A549 (cell line): ENCODE results near the gene FNIP2. TPM values are rescaled to one million over a fixed set of nuclear protein-coding genes. Genes with fewer than 3 reads are reported as not detected.

Experiments used
- ATAC-seq, 2 experiments: fragments of 200-7000 bp in 1 of 2; fragments of >200 bp in 1 of 2; cut with Nextera tagmentation in 1 of 2; cut with Tn5 transposase in 1 of 2; 3 replicates each; pipeline versions ENCODE4 v1.8.0 to v1.9.1; 2018 to 2020; ENCODE audit warnings: mild to moderate bottlenecking in 1 of 2, moderate library complexity in 1 of 2
- CTCF ChIA-PET: fragments of 300-600 bp; sonication (Branson Sonifier 250); formaldehyde crosslinking; extraction: SDS; loops from one replicate; lab custom pipeline; 2021; ENCODE audit warnings: antibody characterized with exemption, inconsistent platforms; lab: Yijun Ruan, JAX
- POLR2A ChIA-PET: fragments of 350-600 bp; formaldehyde crosslinking; extraction: SDS; loops from one replicate; lab custom pipeline; 2021; ENCODE audit warnings: antibody characterized with exemption, inconsistent platforms; lab: Yijun Ruan, JAX
- DNase-seq, 2 experiments: peaks; one replicate each; pipeline versions ENCODE4 v3.0.0 to v3.0.0-alpha.2; 2011 to 2016; ENCODE audit warnings: low read depth in 1 of 2, low spot score in 1 of 2
- FAIRE-seq: peaks from 2 replicates; lab custom pipeline; 2011; peaks lifted over from hg19 to GRCh38; lab: Jason Lieb, UNC
- H3K27ac ChIP-seq, 2 experiments: fragments of >200 bp; sonication (Bioruptor Twin); formaldehyde crosslinking; 3 replicates each; pipeline ENCODE4 v1.5.1; 2016 to 2017
- H3K4me1 ChIP-seq: fragments of >200 bp; sonication (Bioruptor Twin); formaldehyde crosslinking; 3 replicates; pipeline ENCODE4 v1.6.1; 2016
- H3K4me2 ChIP-seq: fragments of >200 bp; sonication (Bioruptor Twin); formaldehyde crosslinking; 3 replicates; pipeline ENCODE4 v1.6.1; 2016
- H3K4me3 ChIP-seq: fragments of >200 bp; sonication (Bioruptor Twin); formaldehyde crosslinking; 3 replicates; pipeline ENCODE4 v1.5.1; 2016
- H3K9me3 ChIP-seq: fragments of >200 bp; sonication (Bioruptor Twin); formaldehyde crosslinking; 3 replicates; pipeline ENCODE4 v1.6.1; 2016
- CBX2 ChIP-seq: fragments of 200-600 bp; sonication (generic); IDR thresholded peaks from 2 replicates; pipeline ENCODE4 v1.6.1; 2016; ENCODE audit warnings: low read depth, mild to moderate bottlenecking, borderline replicate concordance
- CBX8 ChIP-seq: fragments of 200-600 bp; sonication (generic); IDR thresholded peaks from 2 replicates; pipeline ENCODE4 v1.6.1; 2016
- CHD2 ChIP-seq: fragments of 150-350 bp; IDR thresholded peaks from 2 replicates; pipeline ENCODE4 v1.6.1; 2014; ENCODE audit warnings: low read length; ENCODE audit not compliant: partially characterized antibody
- CHD4 ChIP-seq: fragments of 200-600 bp; sonication (generic); IDR thresholded peaks from 2 replicates; pipeline ENCODE4 v1.6.1; 2016; ENCODE audit warnings: antibody characterized with exemption, mild to moderate bottlenecking, borderline replicate concordance
- E2F6 ChIP-seq: IDR thresholded peaks from 2 replicates; pipeline ENCODE4 v1.6.1; 2012; ENCODE audit warnings: low read depth, borderline replicate concordance
- ESRRA ChIP-seq: fragments of 150-350 bp; IDR thresholded peaks from 2 replicates; pipeline ENCODE4 v1.6.1; 2014; ENCODE audit warnings: mild to moderate bottlenecking, low read length, borderline replicate concordance
- GATA3 ChIP-seq: IDR thresholded peaks from 2 replicates; pipeline ENCODE4 v1.6.1; 2012; ENCODE audit warnings: borderline replicate concordance
- HDAC2 ChIP-seq: fragments of 200-600 bp; sonication (generic); IDR thresholded peaks from 2 replicates; pipeline ENCODE4 v1.6.1; 2016
- HEYL ChIP-seq: fragments of 250-450 bp; sonication (Bioruptor Pico); IDR thresholded peaks from 2 replicates; pipeline ENCODE4 v1.8.0; 2021; ENCODE audit warnings: mild to moderate bottlenecking, moderate library complexity
- HMGXB4 ChIP-seq: fragments of 250-450 bp; sonication (Bioruptor Pico); IDR thresholded peaks from 2 replicates; pipeline ENCODE4 v1.5.0; 2021; ENCODE audit warnings: mild to moderate bottlenecking, moderate library complexity, borderline replicate concordance
- HOXB13 ChIP-seq: fragments of 250-450 bp; sonication (Bioruptor Pico); IDR thresholded peaks from 2 replicates; pipeline ENCODE4 v1.5.0; 2020; ENCODE audit warnings: low read depth, mild to moderate bottlenecking, moderate library complexity
- JUN ChIP-seq, 2 experiments: fragments of >200 bp; sonication (Bioruptor Twin); formaldehyde crosslinking; IDR thresholded peaks; 2 replicates in 1 of 2; 3 replicates in 1 of 2; pipeline ENCODE4 v1.6.1; 2016 to 2017
- KDM5A ChIP-seq: fragments of 200-600 bp; sonication (generic); IDR thresholded peaks from 2 replicates; pipeline ENCODE4 v1.6.1; 2016; ENCODE audit warnings: antibody characterized with exemption, mild to moderate bottlenecking
- MYC ChIP-seq: IDR thresholded peaks from 2 replicates; pipeline ENCODE4 v1.6.1; 2012; ENCODE audit warnings: mild to moderate bottlenecking, inconsistent platforms, low read length, improper control_type of control experiment, borderline replicate concordance
- NPAS2 ChIP-seq: fragments of 250-450 bp; sonication (Bioruptor Pico); IDR thresholded peaks from 2 replicates; pipeline ENCODE4 v1.8.0; 2022; ENCODE audit warnings: mild to moderate bottlenecking, moderate library complexity, borderline replicate concordance
- POLR2AphosphoS2 ChIP-seq: conservative IDR thresholded peaks from 2 replicates; pipeline ENCODE4 v1.6.1; 2012; ENCODE audit warnings: low read length, improper control_type of control experiment, inconsistent platforms
- RCOR1 ChIP-seq: fragments of 150-350 bp; IDR thresholded peaks from 2 replicates; pipeline ENCODE4 v1.6.1; 2014; ENCODE audit warnings: antibody characterized with exemption, low read length, low read depth
- RFX5 ChIP-seq: fragments of 450-650 bp; IDR thresholded peaks from 2 replicates; pipeline ENCODE4 v1.7.1; 2014; ENCODE audit warnings: antibody characterized with exemption, mild to moderate bottlenecking, moderate library complexity
- RNF2 ChIP-seq: fragments of 200-600 bp; sonication (generic); IDR thresholded peaks from 2 replicates; pipeline ENCODE4 v1.6.1; 2016; ENCODE audit warnings: low read depth, mild to moderate bottlenecking, antibody characterized with exemption, moderate library complexity, borderline replicate concordance
- TP53 ChIP-seq: fragments of 250-450 bp; sonication (Bioruptor Pico); IDR thresholded peaks from 2 replicates; pipeline ENCODE4 v1.5.0; 2021; ENCODE audit warnings: mild to moderate bottlenecking, moderate library complexity
- USF2 ChIP-seq: fragments of 450-650 bp; IDR thresholded peaks from 2 replicates; pipeline ENCODE4 v1.6.1; 2014; ENCODE audit warnings: antibody characterized with exemption
- ZFP36 ChIP-seq: fragments of 450-650 bp; IDR thresholded peaks from 2 replicates; pipeline ENCODE4 v1.6.1; 2014; ENCODE audit warnings: borderline replicate concordance; ENCODE audit not compliant: partially characterized antibody
- ZNF302 ChIP-seq: fragments of 250-450 bp; sonication (Bioruptor Pico); IDR thresholded peaks from 2 replicates; pipeline ENCODE4 v1.9.0; 2021; ENCODE audit warnings: inconsistent platforms, mild to moderate bottlenecking, moderate library complexity
- ZSCAN20 ChIP-seq: fragments of 250-450 bp; sonication (Bioruptor Pico); IDR thresholded peaks from 2 replicates; pipeline ENCODE4 v1.8.0; 2022; ENCODE audit warnings: mild to moderate bottlenecking, moderate library complexity
- WGBS: methylation state at CpG from one replicate; pipeline ENCODE4 v1.1.6; 2017; ENCODE audit errors: missing lambda C conversion rate; 5-methylcytosine and 5-hydroxymethylcytosine counted together
- polyA plus RNA-seq, 4 experiments: library from polyadenylated mRNA; depleted of rRNA in 3 of 4; stranded (reverse); fragments of >200 nt; fragmentation: RNase III in 1 of 4; extraction: RNeasy Plus Mini Kit Qiagen cat#74134 plus additional on column Dnase treatment in 1 of 4; gene quantifications; 2 replicates in 3 of 4; 3 replicates in 1 of 4; pipeline ENCODE4 v1.2.3, GENCODE V29; 2011 to 2017
- TF ChIP-seq, protein P1 (sequence below): IDR thresholded peaks from 2 replicates; pipeline ENCODE4 v1.6.1; 2012
- TF ChIP-seq, protein P2 (sequence below): fragments of 150-350 bp; IDR thresholded peaks from 2 replicates; pipeline ENCODE4 v1.6.1; 2014; ENCODE audit warnings: low read depth, mild to moderate bottlenecking, low read length

Gene FNIP2
- polyA plus RNA-seq, 2 of the 4 experiments (the other 2 are of a cell fraction), result 2.0 to 2.5 TPM

GRCh38 chr4:158861766-158862165 is 92.9 kb downstream of the FNIP2 start:
- no peaks in the 10 kb centered on the region for H3K9me3 ChIP-seq
- POLR2A ChIA-PET, result no interaction called here
- peaks cover 31% of the 10 kb centered on the region; the same call in 2 of the 3 replicates for H3K4me1 ChIP-seq
- ATAC-seq (peak in 1 of 2 experiments; percentile 63; a peak in 3 of 6 replicates), FAIRE-seq (no peak), DNase-seq (no peak)
- no peak overlapping the region for H3K4me3 ChIP-seq
- CTCF ChIA-PET, result interaction anchor here (0.5 to 1.0 kb wide), 3 partner anchors 201 to 341 kb away, joined by 3 to 4 read pairs (median 4); no protein-coding TSS in a partner anchor
- H3K4me2 ChIP-seq, result no peak overlapping the region
- no peak for TF ChIP-seq JUN (IDR thresholded peaks at IDR 0.05)
- no peak for TF ChIP-seq MYC
- TF ChIP-seq, protein P1, sequence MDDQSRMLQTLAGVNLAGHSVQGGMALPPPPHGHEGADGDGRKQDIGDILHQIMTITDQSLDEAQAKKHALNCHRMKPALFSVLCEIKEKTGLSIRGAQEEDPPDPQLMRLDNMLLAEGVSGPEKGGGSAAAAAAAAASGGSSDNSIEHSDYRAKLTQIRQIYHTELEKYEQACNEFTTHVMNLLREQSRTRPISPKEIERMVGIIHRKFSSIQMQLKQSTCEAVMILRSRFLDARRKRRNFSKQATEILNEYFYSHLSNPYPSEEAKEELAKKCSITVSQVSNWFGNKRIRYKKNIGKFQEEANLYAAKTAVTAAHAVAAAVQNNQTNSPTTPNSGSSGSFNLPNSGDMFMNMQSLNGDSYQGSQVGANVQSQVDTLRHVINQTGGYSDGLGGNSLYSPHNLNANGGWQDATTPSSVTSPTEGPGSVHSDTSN, result no peak
- TF ChIP-seq USF2, result no peak
- TF ChIP-seq ZSCAN20 (CRISPR knock-in tag), result no peak
- TF ChIP-seq ZNF302 (CRISPR knock-in tag), result no peak
- TF ChIP-seq CHD4, result no peak
- TF ChIP-seq TP53, result no peak
- no peak for TF ChIP-seq RCOR1
- no peak for TF ChIP-seq HDAC2
- no peak for TF ChIP-seq ESRRA
- WGBS, result 83% methylated on average over 3 of the region's 3 CpGs
- no peak overlapping the region for H3K27ac ChIP-seq

DNA sequence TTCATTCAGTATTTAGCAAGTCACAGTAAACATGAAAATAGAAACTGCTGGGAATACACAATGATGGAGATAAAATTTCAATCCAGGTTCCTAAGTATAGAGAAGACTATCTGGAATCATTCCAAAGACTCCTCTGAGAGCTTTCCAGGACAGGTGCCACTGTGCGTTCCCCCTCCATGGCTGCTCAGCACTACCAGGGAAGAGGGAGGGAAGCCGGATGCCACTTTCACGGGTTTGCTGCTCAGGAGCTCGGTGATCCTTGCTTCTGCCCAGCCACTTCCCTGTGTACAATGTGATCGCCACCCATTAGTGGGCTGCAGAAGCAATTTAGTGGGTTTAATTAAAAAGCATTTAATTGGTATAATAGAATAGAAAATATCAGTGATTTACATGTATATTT is 94.5 kb downstream of the FNIP2 start:
- ATAC-seq (no peak), DNase-seq (no peak), FAIRE-seq (no peak)
- no peaks in the 10 kb centered on the region for H3K9me3 ChIP-seq
- H3K4me3 ChIP-seq, result no peak overlapping the region
- H3K27ac ChIP-seq, result no peak overlapping the region
- POLR2A ChIA-PET, result no interaction called here
- WGBS, result 91% methylated on average over 5 of the region's 5 CpGs
- TF ChIP-seq E2F6 (no peak), HDAC2 (no peak), KDM5A (no peak), RCOR1 (no peak), HEYL (CRISPR knock-in tag) (no peak), POLR2AphosphoS2 (no peak)
- CTCF ChIA-PET, result no interaction called here
- no peak overlapping the region for H3K4me2 ChIP-seq
- H3K4me1 ChIP-seq, result peaks cover 19% of the 10 kb centered on the region; the same call in 2 of the 3 replicates

DNA sequence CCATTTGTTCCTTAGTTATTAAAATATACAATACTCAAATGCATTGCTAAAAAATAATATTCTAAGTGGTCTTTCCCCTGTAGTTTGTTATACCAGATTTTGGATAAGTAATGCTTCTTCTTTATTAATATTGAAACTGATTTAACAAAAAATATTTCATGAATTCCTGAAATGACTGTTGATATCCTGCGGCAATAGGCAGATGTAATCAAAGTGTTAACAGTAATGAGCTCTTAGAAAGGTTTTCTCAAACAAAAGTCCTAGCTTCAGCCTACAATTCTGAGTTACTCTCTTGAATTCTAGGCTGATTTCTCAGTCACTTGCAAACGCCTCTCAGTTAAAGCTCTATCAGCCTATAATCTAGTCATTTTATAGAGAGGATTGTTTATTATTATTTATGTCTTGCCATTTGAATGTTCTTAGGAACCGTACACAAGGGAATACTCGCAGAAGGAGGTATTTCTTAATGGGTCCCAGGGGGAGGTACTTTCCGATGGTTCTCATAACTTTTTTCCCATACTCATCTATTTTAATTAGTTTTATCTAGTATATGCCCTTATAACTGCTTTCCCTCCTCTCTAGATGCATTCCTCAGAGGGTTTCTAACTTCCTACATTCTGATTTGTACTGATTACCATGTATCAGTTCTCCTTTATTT is 96.8 kb downstream of the FNIP2 start:
- ChIA-PET POLR2A (no interaction called here), CTCF (interaction anchor here (2.8 kb wide), 1 partner anchor 8 kb away, joined by 11 read pairs; no protein-coding TSS in a partner anchor)
- H3K4me3 ChIP-seq, result no peak overlapping the region
- WGBS, result 88% methylated on average over 5 of the region's 5 CpGs
- H3K4me1 ChIP-seq, result no peaks in the 10 kb centered on the region
- H3K9me3 ChIP-seq, result no peaks in the 10 kb centered on the region
- ATAC-seq (no peak), DNase-seq (no peak), FAIRE-seq (no peak)
- H3K4me2 ChIP-seq, result no peak overlapping the region
- H3K27ac ChIP-seq, result no peak overlapping the region
- TF ChIP-seq ZFP36, result no peak
- TF ChIP-seq NPAS2 (CRISPR knock-in tag), result no peak
- no peak for TF ChIP-seq HOXB13 (CRISPR knock-in tag)
- no peak for TF ChIP-seq E2F6
- no peak for TF ChIP-seq POLR2AphosphoS2
- TF ChIP-seq ZSCAN20 (CRISPR knock-in tag), result no peak
- TF ChIP-seq, protein P2, sequence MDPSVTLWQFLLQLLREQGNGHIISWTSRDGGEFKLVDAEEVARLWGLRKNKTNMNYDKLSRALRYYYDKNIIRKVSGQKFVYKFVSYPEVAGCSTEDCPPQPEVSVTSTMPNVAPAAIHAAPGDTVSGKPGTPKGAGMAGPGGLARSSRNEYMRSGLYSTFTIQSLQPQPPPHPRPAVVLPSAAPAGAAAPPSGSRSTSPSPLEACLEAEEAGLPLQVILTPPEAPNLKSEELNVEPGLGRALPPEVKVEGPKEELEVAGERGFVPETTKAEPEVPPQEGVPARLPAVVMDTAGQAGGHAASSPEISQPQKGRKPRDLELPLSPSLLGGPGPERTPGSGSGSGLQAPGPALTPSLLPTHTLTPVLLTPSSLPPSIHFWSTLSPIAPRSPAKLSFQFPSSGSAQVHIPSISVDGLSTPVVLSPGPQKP, result no peak
- TF ChIP-seq HMGXB4, result no peak
- TF ChIP-seq RNF2, result no peak
- no peak for TF ChIP-seq CHD2
- TF ChIP-seq CBX2, result no peak
- TF ChIP-seq HDAC2, result no peak
- TF ChIP-seq GATA3, result no peak
- TF ChIP-seq USF2, result no peak
- no peak for TF ChIP-seq RFX5
- TF ChIP-seq CBX8, result no peak
